GM19328 (cell line): ENCODE data around the gene SARDH.

Source experiments
- ATAC-seq: cut with Tn5 transposase; IDR thresholded peaks from one replicate; pipeline ENCODE4 v1.9.1; 2021; ENCODE audit warnings: mild to moderate bottlenecking, moderate library complexity; ENCODE audit not compliant: unreplicated experiment

Gene SARDH

GRCh38 chr9:133654736-133655657 lies 83.2 kb downstream of the SARDH start:
- ATAC-seq: no peak

GRCh38 chr9:133653638-133654037 lies 84.5 kb downstream of the SARDH start:
- ATAC-seq: no peak

DNA sequence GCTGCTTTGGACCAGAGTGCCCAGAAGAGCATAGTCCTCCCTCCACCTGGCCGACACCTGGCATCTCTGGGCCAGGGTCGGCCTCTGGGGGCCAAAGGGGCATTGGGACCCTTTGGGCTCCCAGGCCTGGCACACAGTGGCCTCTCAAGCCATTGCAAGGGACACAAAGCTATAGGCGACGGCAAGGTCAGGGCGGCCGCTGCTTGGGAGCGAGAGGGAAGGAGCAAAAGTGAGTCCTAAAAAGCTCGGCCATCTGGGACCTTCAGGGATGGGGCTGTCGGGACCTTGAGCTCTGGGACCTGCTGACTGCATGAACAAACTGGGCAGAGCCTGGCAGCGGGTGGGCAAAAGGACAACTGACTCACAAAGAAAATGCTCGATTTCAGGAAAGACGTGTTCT lies 88.1 kb downstream of the SARDH start:
- ATAC-seq: no peak

DNA sequence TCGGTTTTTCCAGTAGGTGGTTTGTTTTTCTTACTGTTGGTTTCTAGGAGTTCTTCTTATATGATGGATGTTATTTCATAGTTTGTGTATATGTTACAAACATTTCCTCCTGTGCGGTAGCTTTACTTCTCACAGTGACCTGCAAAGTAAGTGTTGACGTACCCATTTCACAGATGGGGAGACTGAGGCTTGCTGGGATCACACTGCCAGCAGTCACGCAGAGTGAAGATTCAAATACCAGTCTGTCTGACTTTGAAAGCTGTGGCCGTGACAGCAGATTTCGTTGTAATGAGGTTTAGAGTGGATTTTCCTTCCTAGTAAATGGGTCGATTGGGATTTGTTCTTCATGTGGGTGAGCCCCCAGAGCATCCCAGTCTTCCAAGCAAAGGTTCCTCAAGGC lies 89.0 kb downstream of the SARDH start:
- no peak for ATAC-seq

- ATAC-seq: no peak
Observed at GRCh38 chr9:133647765-133648469, 90.2 kb downstream of the SARDH start.

GRCh38 chr9:133647148-133647547 lies 91.0 kb downstream of the SARDH start:
- no peak for ATAC-seq

DNA sequence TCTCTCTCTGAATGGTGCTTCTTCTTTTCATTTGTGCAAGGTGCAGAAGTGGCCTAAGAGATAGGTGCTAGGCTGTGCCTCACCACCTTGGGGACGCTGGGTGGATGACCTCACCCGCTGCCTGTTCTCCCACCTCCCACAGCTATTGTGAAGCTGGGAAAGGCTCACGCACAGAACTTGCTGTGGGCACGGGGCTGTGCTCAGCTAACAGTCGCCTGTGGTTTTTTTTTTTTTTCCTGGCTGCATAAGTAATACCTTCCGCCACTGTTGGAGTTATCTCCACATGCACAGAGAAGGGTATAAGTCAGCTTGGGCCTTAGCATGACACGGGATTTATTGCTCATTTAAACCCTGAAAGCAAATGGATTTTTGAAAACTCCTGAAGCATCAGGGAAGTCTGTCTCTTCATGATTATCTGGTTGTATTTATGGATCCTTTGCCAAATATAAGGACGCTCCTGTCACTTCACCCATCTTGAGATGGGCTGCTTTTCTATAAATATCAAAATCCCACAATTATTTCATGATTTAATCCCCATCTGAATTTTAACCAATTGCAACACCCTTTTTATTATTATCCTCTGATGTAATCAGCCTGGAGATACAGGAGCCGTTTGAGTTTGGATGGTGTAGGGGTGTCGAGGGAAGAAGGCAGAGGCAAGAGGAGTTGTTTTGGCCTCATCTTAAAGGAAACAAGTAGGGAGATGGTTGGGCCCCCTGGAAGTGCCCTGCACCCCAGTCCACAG lies 93.0 kb downstream of the SARDH start:
- ATAC-seq: no peak

DNA sequence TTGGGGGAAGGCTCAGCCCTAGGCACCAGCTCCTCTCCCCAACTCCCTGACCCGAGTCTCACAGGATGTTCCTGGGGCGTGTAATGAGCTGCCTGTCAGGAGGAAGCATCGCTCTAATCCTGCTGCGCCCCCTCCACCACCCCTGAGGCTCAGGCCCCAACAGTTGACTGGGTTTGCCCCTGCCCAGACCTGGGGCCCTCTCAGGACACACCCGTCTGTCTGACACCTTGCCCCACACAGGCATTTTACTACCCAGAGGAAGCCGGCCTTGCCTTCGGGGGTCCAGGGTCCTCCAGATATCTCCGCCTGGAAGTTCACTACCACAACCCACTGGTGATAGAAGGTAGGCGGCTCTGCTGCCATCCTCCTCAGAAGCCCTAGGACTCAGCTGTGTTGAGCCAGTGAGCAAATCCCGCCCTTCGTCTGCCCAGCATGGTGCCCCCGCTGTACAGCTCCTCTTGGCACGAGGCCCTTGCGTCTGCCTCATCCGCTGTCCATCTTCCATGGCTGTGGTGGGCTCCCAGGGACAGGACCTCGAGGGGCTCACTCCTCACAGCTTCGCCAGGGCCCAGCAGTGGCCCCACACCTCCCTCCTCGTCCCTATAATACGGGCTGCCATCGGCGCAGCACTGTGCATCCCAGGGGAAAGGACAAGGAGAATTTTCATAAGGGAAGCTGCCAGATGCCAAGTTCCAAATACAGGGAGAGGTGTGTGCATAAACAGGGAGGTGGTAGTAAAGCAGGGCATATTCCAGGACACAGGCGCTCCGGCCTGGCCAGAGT lies 94.0 kb downstream of the SARDH start:
- ATAC-seq: no peak

- ATAC-seq: no peak
Observed at GRCh38 chr9:133643362-133643755, 94.8 kb downstream of the SARDH start.

GRCh38 chr9:133642708-133643361 lies 95.3 kb downstream of the SARDH start:
- ATAC-seq: no peak

GRCh38 chr9:133641861-133642595 lies 96.1 kb downstream of the SARDH start:
- no peak for ATAC-seq

DNA sequence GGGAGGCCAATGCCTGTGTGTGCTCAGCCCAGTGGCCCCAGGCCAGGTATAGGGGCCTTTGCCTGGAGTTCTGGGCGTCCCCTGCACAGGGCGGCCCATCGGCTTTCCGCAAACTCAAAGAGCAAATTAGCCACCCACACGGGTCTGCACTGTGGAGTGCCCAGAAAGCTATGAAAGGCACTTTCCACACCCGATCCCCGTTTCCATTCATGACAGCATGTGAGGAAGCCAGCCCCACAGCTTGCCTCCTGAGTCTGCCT lies 96.8 kb downstream of the SARDH start:
- ATAC-seq: no peak

GRCh38 chr9:133640580-133641395 lies 97.4 kb downstream of the SARDH start:
- no peak for ATAC-seq

DNA sequence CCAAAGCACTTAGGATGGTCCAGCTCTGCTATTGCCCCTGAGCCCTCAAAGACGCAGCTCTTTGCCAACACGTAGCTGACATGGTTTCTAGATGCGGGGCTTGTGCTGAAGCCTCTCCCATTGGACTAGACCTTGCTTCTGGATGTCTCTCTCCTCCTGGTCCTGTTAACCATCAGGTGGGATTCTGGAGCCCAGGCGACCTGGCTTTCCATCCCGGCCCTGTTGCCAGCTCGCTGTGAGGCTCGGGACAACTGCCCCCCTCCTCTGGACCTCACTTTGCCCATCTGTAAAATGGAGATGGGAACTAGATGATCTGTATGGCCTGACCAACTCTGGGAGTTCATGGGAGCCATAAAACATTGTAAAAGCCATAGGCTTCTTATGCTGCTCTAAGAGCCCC lies 98.0 kb downstream of the SARDH start:
- ATAC-seq: no peak

DNA sequence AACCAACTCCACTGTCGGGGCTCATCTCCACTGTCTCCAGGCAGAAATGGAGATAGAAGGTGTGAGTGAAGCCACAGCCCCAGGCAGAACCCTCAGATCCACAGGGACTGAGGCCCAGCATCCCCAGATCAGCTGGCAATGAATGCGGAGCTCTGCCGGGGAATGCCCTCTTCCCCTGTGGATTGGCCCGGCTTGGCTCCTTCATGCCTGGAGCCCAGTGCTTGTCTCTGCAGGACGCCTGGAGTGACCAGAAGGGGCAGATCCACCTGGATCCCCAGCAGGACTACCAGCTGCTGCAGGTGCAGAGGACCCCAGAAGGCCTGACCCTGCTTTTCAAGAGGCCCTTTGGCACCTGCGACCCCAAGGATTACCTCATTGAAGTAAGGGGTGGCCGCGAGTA lies 98.5 kb downstream of the SARDH start:
- no peak for ATAC-seq

DNA sequence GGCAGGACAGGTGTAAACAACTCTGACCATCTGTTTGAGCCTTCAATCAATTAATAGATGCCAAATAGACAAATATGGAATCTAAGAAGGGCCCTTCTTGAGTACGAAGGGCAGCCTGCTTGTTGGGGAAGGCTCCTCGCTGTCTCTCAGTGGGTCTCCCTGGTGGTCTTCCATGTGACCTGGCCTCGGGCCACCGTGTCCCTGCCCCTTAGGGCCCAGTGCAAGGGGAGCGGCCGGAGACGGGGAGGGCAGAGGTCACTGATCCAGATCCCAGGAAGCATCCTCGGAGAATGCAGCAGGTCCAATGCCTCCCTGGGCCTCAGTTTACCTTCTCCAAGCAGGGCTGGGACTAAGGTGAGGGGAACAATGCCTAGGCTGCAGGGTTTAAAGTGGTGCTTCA lies 99.4 kb downstream of the SARDH start:
- no peak for ATAC-seq

DNA sequence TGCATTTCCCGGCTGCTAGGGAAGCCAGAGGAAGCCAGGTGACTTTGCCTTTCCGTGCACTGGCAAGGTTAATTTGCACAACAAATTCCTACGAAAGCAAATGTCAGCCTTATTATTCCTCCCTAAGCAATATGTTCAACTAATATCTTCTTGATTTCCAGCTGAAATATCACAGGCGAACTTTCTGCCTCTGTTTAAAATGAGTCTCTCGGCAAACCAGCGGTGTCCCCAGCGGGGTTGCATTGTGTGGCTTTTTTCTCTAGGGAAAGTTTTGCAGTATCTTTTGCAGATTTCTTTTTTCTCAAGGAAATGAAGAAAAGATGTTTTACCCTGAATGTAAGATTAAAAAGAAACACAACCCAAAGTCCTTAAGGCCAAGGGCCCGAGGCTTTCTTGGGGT lies 100.1 kb downstream of the SARDH start:
- ATAC-seq: no peak

- no peak for ATAC-seq
Observed at GRCh38 chr9:133637451-133638055, 100.6 kb downstream of the SARDH start.

DNA sequence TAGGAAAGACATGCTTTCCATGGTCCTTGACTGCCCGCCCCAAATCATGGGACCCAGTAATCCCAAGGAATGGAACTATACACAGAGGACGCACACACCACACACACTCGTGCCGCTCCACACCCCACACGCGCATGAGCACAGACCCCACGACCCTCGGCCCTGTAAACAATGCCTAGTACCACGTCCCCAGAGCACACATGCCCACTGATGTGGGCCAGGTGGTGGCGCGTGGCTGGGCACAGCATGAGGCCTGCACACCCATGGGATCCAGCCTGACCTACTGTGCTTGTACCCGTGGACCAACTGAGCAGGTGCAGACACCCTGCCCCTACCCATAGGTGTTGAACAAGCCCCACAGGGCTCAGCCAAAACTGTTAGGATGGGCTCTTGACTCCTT lies 101.2 kb downstream of the SARDH start:
- no peak for ATAC-seq
